Stimulated activated CD4-positive, alpha-beta T cell treated with anti-CD3 and anti-CD28 coated beads, Interleukin-15, amount 100 ng/mL, for 1 hour (primary cell): ENCODE measurements around the gene TYRO3.

Source experiments
- DNase-seq, 2 donors: peaks; one replicate each; pipeline ENCODE4 v3.0.0-alpha.2; 2020; ENCODE audit warnings: low read depth in 1 of 2, low spot score in 1 of 2

Gene TYRO3

GRCh38 chr15:41603411-41603935 is 44.5 kb downstream of the TYRO3 start:
- no peak for DNase-seq

- DNase-seq, result peak; percentile 22 to 25
Observed at GRCh38 chr15:41603941-41604911, 45.2 kb downstream of the TYRO3 start.

GRCh38 chr15:41605566-41605965 is 46.6 kb downstream of the TYRO3 start:
- DNase-seq, result no peak

- no peak for DNase-seq
Observed at GRCh38 chr15:41606997-41607396, 48.0 kb downstream of the TYRO3 start.

GRCh38 chr15:41609123-41609522 is 50.1 kb downstream of the TYRO3 start:
- no peak for DNase-seq

- no peak for DNase-seq
Observed at GRCh38 chr15:41610048-41610447, 51.0 kb downstream of the TYRO3 start.

- no peak for DNase-seq
Observed at GRCh38 chr15:41620536-41621199, 61.7 kb downstream of the TYRO3 start.

- peak; percentile 61 to 62 for DNase-seq
Observed at GRCh38 chr15:41621200-41622193, 62.5 kb downstream of the TYRO3 start.

GRCh38 chr15:41622901-41623300 is 63.9 kb downstream of the TYRO3 start:
- no peak for DNase-seq

GRCh38 chr15:41627203-41627602 is 68.2 kb downstream of the TYRO3 start:
- no peak for DNase-seq

- no peak for DNase-seq
Observed at GRCh38 chr15:41629463-41629862, 70.5 kb downstream of the TYRO3 start.

GRCh38 chr15:41629883-41630282 is 70.9 kb downstream of the TYRO3 start:
- DNase-seq, result no peak

GRCh38 chr15:41630616-41631217 is 71.7 kb downstream of the TYRO3 start:
- no peak for DNase-seq

GRCh38 chr15:41631880-41632470 is 73.0 kb downstream of the TYRO3 start:
- DNase-seq, result no peak
